GM12875 (cell line): ENCODE measurements around the gene SELENOM.

Source experiments
- H3K4me3 ChIP-seq: one replicate; pipeline ENCODE4 v1.5.1; 2011; ENCODE audit warnings: low read depth, low read length, control low read depth
- TF ChIP-seq, protein P1 (sequence below): IDR thresholded peaks from 2 replicates; pipeline ENCODE4 v1.5.1; 2011; ENCODE audit warnings: low read depth, mild to moderate bottlenecking, control low read depth, inconsistent platforms, low read length, moderate library complexity, borderline replicate concordance; ENCODE audit not compliant: insufficient read depth

SELENOM gene, protein sequence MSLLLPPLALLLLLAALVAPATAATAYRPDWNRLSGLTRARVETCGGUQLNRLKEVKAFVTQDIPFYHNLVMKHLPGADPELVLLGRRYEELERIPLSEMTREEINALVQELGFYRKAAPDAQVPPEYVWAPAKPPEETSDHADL

DNA sequence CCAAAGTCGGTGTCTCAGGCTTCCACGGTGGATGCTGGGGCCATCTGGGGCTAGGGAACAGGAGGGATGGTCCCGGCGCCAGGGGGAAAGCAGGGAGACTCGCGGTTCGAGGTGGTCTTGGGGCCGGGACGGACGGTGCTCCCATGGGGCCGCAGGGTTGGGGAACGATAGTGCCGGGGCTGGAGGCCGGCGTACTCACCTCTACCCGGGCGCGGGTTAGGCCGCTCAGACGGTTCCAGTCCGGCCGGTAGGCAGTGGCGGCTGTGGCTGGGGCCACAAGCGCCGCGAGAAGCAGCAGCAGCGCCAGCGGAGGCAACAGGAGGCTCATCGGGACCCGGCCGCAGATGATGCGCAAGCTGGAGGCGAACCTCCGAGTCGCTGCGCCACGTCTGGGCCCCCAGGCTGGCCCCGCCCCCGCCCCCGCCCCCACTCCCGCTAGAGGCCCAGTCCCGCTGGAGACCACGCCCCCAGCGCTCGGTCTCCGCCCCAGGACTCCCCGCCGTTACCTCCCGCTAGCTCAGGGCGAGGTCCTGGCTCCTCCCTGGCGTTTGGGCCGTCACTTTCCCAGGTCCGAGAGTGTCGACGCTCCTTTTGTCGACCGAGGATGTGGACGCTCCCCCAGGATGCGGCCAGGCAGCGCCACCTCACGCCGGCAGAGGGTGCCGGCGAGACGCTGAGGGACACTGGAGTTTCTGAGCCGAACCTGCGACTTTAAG, at the start of gene SELENOM:
SELENOM (minus strand) TSS at position 391 of the 716 bp plus-strand sequence; CDS start at position 328, 63 bp downstream.
- peak within 1 kb of the TSS; percentile 55 for H3K4me3 ChIP-seq
- TF ChIP-seq, protein P1, sequence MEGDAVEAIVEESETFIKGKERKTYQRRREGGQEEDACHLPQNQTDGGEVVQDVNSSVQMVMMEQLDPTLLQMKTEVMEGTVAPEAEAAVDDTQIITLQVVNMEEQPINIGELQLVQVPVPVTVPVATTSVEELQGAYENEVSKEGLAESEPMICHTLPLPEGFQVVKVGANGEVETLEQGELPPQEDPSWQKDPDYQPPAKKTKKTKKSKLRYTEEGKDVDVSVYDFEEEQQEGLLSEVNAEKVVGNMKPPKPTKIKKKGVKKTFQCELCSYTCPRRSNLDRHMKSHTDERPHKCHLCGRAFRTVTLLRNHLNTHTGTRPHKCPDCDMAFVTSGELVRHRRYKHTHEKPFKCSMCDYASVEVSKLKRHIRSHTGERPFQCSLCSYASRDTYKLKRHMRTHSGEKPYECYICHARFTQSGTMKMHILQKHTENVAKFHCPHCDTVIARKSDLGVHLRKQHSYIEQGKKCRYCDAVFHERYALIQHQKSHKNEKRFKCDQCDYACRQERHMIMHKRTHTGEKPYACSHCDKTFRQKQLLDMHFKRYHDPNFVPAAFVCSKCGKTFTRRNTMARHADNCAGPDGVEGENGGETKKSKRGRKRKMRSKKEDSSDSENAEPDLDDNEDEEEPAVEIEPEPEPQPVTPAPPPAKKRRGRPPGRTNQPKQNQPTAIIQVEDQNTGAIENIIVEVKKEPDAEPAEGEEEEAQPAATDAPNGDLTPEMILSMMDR = peak; percentile 88

DNA sequence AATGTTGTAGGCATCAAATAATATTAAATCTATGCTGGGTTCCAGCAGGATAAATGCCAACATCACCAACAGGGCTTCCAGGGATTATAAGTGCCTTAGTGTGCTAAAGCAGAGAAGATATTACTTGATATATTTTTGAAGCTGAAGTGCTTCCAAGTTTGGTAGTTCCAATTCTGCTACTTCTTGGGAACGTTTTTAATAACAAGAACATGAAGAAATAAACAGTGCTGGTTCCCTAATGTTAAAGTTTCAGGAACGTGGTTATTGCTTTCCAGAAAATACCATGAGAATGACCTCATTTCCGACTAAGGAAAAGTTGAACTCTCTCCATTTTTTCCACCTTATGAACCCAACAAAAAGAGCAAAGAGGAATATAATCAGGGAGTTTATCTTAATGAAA, 48.1 kb upstream of the SELENOM start:
- no peak overlapping the region for H3K4me3 ChIP-seq
- TF ChIP-seq, protein P1 = no peak

DNA sequence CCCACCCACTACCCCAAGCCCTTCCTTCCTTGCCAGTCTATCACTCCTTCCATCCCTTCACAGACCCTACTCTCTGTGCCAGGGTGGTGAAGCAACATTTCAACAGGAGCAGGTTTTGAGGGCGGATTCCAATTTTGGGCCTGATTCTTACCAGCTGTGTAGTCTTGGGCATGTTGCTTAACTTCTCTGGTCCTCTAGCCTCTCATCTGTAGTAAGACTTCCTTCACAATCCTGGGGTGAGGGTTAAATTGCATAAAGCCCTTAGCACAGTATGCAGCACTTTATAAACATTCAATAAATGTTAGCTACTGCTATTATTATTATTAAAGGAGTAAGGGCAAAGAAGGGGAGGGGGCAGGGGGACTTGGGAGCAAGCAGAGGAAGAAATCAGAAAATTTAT, 47.6 kb upstream of the SELENOM start:
- TF ChIP-seq, protein P1 = no peak
- no peak overlapping the region for H3K4me3 ChIP-seq

DNA sequence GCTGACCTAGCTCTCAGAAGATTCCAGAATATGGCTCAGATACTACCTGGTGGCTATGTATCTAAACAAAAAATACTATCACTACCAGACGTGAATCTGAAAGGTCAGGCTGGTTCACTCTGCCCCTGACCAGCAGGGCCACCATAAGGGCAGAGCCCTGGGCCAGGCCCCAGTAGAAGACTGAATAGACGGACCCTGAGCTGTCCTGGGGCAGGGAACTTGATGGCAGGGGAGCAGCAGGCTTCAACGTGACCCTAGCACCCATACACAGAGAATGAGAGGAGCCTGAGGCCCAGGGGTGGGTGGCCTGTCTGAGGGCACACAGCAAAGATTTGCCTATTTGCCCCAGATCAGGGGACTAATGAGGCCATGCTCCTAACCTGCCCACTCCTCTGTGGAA, 46.0 kb upstream of the SELENOM start:
- no peak overlapping the region for H3K4me3 ChIP-seq
- TF ChIP-seq, protein P1 = no peak

DNA sequence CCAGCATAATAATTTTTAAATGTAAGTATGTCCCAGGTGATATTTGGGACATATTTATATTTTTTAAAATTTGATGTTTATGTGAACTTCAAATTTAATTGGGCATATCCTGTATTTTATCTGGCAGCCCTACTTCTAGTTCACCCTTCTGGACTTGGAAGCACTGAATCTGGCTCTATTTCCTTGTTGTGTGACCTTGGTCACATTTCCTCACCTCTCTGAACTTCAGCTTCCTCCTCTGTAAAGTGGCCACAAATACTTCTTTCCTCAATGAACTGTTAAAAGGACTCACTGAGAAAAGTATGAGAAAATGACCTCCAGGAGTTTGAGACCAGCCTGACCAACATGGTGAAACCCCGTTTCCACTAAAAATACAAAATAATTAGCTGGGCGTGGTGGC, 44.5 kb upstream of the SELENOM start:
- TF ChIP-seq, protein P1 = no peak
- no peak overlapping the region for H3K4me3 ChIP-seq

DNA sequence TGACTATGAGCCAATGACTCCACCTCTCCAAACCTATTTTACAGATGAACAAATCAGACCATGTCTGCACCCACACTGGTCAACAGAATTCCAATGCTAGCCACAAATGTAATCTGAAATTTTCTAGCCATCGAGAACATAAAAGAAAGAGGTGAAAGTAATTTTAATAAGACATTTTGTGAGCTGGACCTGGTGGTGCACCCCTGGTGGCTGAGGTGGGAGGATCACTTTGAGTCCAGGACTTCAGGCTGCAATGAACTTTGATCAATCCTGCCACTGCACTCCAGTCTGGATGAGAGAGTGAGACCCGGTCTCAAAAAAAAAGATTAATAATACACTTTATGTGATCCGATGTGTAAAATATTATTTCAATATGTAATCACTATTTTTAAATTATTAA, 43.2 kb upstream of the SELENOM start:
- no peak overlapping the region for H3K4me3 ChIP-seq
- TF ChIP-seq, protein P1 = peak; percentile 27; the same call in 1 of the 2 replicates
